PC-3 (cell line): ENCODE results near the gene FOXD4L1.
"Not testable (repeated sequence)": the region's sequence is repeated elsewhere in the genome, so short reads cannot be mapped to it uniquely, and the experiment has no call there.

Experiments used
- CTCF ChIP-seq: fragments of 300-600 bp; sonication (generic); conservative IDR thresholded peaks from 2 replicates; pipeline ENCODE4 v1.5.1; 2017; ENCODE audit warnings: antibody characterized with exemption, low read depth, mild to moderate bottlenecking, low read length
- EZH2phosphoT487 ChIP-seq: fragments of 300-600 bp; sonication (generic); IDR thresholded peaks from 2 replicates; pipeline ENCODE4 v1.6.1; 2018; ENCODE audit warnings: mild to moderate bottlenecking, antibody characterized with exemption, low read length, borderline replicate concordance

GRCh38 chr2:113541976-113542485 lies 43.6 kb downstream of the FOXD4L1 start:
- TF ChIP-seq CTCF, EZH2phosphoT487: not testable (repeated sequence)
